Kidney glomerular epithelial cell (primary cell): ENCODE measurements around the gene TCF12.
"Not testable (repeated sequence)": the region's sequence is repeated elsewhere in the genome, so short reads cannot be mapped to it uniquely, and the experiment has no call there.

Source experiments
- DNase-seq: peaks from one replicate; lab custom pipeline; 2025; lab: John Stamatoyannopoulos, UW

The TCF12 gene

GRCh38 chr15:56948000-56948763, 29.7 kb downstream of the TCF12 start:
- no peak for DNase-seq

- no peak for DNase-seq
Observed at GRCh38 chr15:56948764-56949101, 30.3 kb downstream of the TCF12 start.

DNA sequence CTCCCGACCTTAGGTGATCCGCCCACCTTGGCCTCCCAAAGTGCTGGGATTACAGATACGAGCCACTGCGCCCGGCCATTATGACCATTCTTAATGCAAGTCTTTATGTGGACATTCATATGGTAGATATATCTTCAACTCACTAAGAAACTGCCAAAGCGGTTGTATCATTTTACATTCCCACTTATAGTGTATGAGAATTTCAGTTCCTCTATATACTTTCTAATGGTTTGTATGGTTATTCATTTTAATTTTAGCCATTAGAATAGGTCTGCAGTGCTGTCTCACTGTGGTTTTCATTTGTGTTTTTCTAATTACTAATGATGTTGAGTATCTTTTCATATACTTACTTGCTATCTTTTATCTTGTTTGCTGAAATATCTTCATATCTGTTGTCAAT, 32.5 kb downstream of the TCF12 start:
- DNase-seq = no peak

DNA sequence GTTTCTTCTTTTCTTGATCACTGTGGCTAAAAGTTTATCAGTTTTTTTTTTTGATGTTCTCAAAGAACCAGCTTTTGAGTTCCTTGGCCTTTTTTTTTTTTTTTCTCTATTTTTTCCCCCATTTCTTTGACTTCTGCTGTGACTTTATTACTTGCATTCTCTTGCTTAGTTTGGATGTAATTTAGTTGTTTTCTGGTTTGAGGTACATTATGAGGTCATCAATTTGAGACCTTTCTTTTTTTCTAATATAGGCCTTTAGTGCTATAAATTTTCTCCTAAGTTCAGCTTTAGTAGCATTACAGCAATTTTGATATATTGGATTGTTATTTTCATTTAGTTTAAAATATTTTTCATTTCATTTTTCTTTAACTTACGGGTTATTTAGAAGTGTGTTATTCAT, 35.3 kb downstream of the TCF12 start:
- no peak for DNase-seq

- not testable (repeated sequence) for DNase-seq
Observed at GRCh38 chr15:56955011-56955410, 36.6 kb downstream of the TCF12 start.

DNA sequence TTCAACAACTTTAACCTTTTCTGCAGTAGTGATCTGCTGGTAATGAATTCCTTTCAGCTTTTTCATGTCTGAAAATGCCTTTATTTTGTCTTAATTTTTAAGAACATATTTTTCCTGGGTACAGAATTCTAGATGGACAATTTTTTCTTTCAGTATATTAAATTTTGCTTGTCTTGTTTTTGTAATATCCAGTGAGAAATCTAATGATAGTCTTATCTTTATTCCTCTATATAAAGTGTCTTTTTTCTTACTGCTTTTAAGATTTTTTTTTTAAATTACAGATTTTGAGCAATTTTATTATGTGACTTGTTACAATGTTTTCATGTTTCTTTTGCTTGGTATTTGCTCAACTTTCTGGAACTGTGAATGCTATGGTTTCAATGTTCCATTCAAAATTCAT, 38.1 kb downstream of the TCF12 start:
- no peak for DNase-seq

DNA sequence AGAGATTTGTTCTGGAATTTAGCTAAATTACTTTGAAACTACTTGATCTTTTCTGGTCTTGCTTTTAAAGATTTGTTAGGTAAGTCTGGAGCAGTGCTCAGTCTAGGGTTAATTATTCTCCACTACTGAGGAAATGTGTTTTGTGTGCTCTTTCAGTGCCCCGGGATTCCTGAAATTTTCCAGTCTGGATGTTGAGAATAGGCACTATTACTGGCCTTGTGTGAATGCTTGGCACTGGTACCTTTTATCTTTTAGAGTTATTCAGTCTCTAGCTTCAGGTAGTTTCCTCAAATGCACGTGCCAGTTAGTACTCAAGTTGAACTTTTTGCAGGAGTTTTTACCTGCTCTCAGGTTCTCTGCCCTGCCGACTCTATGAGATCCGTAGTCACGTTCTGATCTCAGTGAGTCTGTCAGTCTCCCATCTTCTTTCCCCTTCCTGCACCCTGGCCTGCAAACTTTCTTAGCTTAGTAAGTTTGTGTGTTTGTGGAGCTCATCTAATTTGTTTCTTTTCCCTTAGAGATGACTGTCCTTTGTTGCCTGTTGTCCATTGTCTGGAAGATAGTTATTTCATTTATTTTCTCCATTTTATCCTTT, 39.5 kb downstream of the TCF12 start:
- peak; percentile 30 for DNase-seq

GRCh38 chr15:56959318-56959648, 40.8 kb downstream of the TCF12 start:
- DNase-seq = no peak

DNA sequence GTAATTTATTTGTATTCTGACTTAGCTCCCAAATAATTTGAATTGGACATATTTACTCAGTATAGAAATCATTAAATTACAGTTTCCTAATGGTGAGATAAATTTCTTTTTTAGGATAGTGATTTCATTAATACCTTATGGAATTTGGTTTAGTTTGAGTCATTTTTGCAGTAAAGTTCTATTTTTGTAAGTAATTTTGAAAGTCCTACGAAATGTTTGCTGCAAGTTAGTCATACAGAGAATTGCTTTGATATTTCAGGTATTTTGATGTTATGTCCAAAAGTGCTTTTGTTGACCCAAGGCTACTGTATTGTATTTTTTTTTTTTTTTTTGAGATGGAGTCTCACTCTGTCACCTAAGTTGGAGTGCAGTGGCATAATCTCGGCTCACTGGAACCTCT, 41.7 kb downstream of the TCF12 start:
- DNase-seq = no peak

- DNase-seq = no peak
Observed at GRCh38 chr15:56963126-56963525, 44.7 kb downstream of the TCF12 start.

DNA sequence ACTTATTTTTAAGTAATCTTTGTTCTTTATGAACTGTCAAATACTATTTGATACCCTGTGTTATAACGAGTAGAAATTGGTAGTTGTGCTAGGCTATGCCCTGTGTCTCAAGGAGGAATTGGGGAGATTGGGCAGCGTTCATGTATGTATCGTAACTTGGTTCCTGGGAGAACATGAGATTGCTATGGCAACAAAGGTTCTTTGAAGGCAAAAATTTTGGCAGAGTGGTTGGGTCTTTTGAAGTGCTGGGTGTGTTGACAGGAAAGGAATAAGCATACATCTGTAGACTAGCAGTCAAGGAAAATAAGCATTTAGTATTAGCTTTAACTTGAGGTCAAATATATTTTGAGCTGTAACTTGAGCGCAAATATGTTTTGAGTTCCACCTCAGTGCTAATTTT, 45.3 kb downstream of the TCF12 start:
- DNase-seq = no peak

DNA sequence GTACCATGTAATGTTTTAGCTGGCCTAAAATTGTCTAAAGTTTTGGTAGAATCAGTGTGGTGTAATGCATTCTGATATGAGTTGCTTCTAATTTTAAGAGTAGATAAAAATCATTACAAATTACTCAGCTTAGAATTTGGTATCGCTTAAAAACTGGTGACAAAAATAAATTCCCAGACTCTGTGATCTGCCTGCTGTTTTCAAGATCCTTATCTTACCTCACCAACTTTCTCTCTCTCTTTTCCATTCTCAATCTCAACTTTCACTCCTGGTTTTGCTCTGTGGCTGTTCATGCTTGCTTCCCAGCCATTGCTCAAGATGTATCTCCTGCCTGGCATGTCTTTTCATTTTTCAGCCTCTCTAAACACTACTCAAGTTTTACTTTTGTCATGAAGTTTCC, 45.7 kb downstream of the TCF12 start:
- no peak for DNase-seq

DNA sequence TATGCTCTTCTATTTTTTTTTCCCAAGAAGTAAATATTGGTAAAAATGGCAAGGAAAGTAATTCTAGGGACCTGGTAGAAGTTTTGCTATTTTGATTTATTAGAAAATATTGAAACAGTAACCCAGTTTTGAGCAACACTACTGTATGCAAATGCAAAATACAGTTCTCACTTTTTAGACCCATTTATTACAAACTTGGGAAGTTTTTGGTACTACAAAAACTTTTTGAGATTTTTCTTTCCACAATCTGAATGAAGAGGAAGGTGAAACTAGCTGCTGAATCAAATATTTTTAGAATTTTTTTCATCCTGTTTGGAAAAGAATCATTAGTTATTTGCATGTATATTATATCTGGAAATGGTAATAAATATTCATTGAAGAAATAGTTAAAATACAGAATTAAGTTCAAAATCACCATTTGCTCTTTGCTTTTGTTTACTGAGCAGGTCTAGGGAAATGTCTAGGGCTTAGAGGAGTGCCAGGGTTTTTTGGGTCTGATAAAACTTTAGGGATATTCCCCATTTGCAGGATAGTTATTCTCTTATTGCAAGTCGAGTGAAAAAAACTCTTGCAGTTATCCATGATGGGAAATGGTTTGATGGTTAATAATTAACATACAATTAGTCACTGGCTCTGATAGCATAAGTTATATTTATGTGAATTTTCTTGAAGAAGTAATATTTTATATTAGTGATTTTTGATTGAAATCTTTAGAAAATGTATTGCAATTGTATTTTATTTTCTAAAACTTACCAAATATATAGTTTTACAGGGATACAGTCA, 47.0 kb downstream of the TCF12 start:
- peak; percentile 50 for DNase-seq

- no peak for DNase-seq
Observed at GRCh38 chr15:56967336-56967735, 48.9 kb downstream of the TCF12 start.

DNA sequence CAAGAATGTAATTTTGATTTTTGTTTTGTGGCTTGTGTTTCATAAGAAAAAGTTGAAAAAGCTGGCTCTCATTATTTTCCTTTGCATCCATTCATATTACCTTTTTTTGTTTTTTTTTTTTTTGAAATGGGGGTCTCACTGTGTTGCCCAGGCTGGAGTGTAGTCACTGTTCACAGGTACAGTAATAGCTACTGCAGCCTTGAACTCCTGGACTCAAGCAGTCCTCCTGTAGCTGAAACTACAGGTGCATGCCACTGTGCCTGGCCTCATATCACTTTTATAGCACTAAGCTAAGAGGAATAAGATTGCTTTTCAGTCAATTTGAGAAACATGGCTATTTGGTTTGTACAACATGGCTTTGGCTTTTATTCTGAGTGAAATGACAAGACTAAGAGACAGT, 49.8 kb downstream of the TCF12 start:
- DNase-seq = no peak

- DNase-seq = no peak
Observed at GRCh38 chr15:56968821-56969220, 50.4 kb downstream of the TCF12 start.

DNA sequence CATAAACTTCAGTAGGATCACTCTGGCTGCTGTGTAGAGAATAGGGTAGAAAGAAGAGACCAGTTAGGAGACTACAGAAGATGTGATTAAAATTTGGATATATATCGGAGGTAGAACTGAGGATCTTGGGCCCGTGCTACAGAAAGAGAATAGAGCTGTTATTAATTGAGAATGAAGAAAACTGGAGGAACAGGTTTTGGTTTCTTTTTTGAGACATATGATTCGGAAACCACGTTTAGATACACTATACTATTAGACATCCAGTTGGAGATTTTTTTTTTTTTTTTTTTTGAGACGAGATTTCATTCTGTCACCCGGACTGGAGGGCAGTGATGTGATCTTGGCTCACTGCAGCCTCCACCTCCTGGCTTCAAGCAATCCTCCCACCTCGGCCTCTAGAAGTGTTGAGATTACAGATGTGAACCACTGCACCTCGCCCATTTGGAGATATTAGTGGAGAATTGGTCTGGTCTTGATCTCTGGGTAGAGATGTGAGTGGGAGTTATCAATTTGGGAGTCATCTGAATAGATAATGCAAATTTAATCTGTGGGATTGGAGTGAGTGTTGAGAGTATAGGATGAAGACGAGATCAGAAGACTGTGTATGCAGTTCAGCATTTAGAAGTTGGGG, 50.9 kb downstream of the TCF12 start:
- no peak for DNase-seq

DNA sequence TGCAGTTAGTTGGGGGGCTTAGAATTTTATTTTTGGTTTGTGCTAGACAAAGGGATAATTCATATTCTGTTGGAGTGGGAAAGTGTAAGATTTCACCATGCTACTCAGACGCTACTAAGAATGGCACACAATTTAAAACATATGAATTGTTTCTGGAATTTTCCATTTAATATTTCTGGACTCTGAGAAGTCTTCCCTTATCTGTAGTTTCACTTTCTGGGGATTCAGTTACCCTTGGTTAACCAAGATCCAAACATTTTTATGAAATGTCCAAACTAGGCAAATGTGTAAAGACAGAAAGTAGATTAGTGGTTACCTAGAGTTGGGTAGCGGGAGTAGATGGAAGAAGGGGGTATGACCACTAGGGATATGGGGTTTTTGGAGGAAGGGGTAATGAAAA, 53.1 kb downstream of the TCF12 start:
- no peak for DNase-seq

DNA sequence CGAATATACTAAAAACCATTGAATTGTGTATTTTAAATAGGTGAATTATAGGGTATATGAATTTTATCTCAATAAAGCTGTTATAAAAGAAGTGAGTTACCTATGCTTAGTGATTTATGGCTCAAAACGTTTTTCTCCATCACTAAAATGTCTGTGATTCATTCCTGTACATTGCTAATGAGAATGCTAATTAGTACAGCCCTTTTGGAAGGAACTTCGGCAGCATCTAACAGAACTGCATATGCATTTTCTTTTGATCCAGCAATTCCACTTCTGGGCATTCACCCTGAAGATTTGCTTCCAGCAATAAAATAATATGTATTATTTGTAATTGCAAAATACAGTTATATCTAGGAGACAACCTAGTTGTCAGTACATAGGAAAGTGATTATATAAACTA, 53.6 kb downstream of the TCF12 start:
- no peak for DNase-seq

GRCh38 chr15:56972426-56972825, 54.0 kb downstream of the TCF12 start:
- no peak for DNase-seq

DNA sequence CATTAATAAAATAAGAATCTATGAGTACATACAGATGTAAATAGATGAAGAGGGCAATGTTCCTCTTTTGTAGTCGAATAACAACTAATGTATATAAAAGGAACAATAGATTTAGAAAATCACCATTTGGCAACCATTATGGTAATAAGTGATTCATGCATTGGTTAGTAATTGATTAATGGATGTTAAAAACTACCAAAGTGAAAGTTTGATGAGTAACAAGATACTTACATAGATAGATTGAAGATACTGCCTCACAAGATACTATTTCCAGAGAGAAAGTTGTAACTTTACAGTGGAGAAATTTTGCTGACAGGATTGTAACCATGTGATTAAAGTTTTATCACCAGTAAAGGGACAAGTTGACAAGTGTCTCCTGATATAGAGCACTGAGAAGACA, 55.0 kb downstream of the TCF12 start:
- DNase-seq = no peak

- no peak for DNase-seq
Observed at GRCh38 chr15:56977232-56977631, 58.8 kb downstream of the TCF12 start.
